Measurements from ENCODE around the gene AP1S1.

DNA sequence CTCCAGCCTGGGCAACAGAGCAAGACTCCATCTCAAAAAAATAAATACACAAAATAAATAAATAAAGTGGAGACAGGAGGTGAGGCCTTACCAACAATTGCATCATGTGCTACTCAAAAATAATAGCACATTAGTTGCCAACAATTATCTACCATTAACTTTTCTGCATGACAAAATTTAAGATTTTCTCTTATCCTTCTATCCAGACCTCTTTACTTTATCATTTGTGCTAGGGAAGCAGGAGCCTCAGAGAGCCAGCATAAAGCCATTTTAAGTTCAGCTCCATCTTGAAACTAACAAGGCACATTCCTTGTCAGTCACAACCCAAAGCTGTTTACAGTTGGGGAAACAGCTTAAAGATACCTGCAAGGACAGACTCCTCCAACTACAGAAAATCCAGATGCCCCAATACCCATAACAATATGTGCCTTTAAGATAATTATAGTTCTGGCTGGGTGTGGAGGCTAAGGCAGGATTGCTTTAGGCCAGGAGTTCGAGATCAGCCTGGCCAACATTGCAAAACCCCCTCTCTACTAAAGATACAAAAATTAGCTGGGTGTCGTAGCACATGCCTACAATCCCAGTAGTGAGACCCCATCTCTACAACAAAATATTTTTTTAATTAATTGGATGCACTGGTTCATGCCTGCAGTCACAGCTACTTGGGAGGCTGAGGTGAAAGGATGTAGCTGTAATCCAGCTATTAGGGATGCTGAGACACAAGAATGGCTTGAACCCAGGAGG, 2.2 kb upstream of the AP1S1 start:
- TF ChIP-seq CTCF (IDR thresholded peaks at IDR 0.05; ENCODE audit: low read length) (no peak), EZH2 (optimal IDR thresholded peaks at IDR 0.05; ENCODE audit: low read depth, low read length) (no peak)
